Peyer's patch (tissue), 4 donors: ENCODE measurements around the gene FNDC3A. TPM values are rescaled to one million over a fixed set of nuclear protein-coding genes. Genes with fewer than 3 reads are reported as not detected.

Experiments
- DNase-seq, 3 donors: peaks; one replicate each; pipeline ENCODE4 v3.0.0-alpha.2; 2017 to 2019
- H3K27ac ChIP-seq, 4 donors: fragments of 200-600 bp; sonication (generic); one replicate each; pipeline ENCODE4 v1.5.1; 2016 to 2019
- H3K27me3 ChIP-seq, 2 donors: fragments of 200-600 bp; sonication (generic); one replicate each; pipeline ENCODE4 v1.5.1; 2019
- H3K36me3 ChIP-seq, 3 donors: fragments of 200-600 bp; sonication (generic); one replicate each; pipeline ENCODE4 v1.5.1; 2016 to 2019
- H3K4me1 ChIP-seq, 4 donors: fragments of 200-600 bp; sonication (generic); one replicate each; pipeline ENCODE4 v1.5.1; 2016 to 2019
- H3K4me3 ChIP-seq, 4 donors: fragments of 200-600 bp; sonication (generic); 1 replicate in 3 of 4; 2 replicates in 1 of 4; pipeline ENCODE4 v1.5.1; 2016 to 2019; ENCODE audit warnings: mild to moderate bottlenecking in 1 of 4
- H3K9me3 ChIP-seq, 4 donors: fragments of 200-600 bp; sonication (generic); one replicate each; pipeline ENCODE4 v1.5.1; 2016 to 2019; ENCODE audit warnings: mild to moderate bottlenecking in 1 of 4
- POLR2A ChIP-seq, 2 donors: fragments of 450-650 bp; IDR thresholded peaks; one replicate each; pipeline ENCODE4 v1.5.1; 2017; ENCODE audit warnings: antibody characterized with exemption in 2 of 2, mild to moderate bottlenecking in 2 of 2, moderate library complexity in 2 of 2
- total RNA-seq, 4 donors: library from RNA; depleted of rRNA; stranded (reverse); fragments of >200 nt; gene quantifications; one replicate each; pipeline ENCODE4 v1.1.0, GENCODE V29; 2016
- TF ChIP-seq, protein P1 (sequence below), 6 experiments: fragments of 450-650 bp in 4 of 6; fragments of 200-600 bp in 2 of 6; sonication (generic) in 1 of 6; IDR thresholded peaks; one replicate each; pipeline ENCODE4 v1.5.1; 2017 to 2019; ENCODE audit warnings: antibody characterized with exemption in 6 of 6, mild to moderate bottlenecking in 3 of 6, moderate library complexity in 1 of 6

The FNDC3A gene
- total RNA-seq, 4 donors from 2014 or later = 40.4 to 75.0 (median 52.6) TPM

GRCh38 chr13:49082653-49083536 is 107.2 kb downstream of the FNDC3A start:
- H3K9me3 ChIP-seq = no peaks in the 10 kb centered on the region
- no peaks in the 10 kb centered on the region for H3K4me1 ChIP-seq
- H3K27me3 ChIP-seq = no peaks in the 10 kb centered on the region
- no peaks in the 10 kb centered on the region for H3K36me3 ChIP-seq
- DNase-seq = no peak
- H3K4me3 ChIP-seq = no peak overlapping the region
- TF ChIP-seq, protein P1, sequence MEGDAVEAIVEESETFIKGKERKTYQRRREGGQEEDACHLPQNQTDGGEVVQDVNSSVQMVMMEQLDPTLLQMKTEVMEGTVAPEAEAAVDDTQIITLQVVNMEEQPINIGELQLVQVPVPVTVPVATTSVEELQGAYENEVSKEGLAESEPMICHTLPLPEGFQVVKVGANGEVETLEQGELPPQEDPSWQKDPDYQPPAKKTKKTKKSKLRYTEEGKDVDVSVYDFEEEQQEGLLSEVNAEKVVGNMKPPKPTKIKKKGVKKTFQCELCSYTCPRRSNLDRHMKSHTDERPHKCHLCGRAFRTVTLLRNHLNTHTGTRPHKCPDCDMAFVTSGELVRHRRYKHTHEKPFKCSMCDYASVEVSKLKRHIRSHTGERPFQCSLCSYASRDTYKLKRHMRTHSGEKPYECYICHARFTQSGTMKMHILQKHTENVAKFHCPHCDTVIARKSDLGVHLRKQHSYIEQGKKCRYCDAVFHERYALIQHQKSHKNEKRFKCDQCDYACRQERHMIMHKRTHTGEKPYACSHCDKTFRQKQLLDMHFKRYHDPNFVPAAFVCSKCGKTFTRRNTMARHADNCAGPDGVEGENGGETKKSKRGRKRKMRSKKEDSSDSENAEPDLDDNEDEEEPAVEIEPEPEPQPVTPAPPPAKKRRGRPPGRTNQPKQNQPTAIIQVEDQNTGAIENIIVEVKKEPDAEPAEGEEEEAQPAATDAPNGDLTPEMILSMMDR (IDR thresholded peaks at IDR 0.05) = no peak
- TF ChIP-seq POLR2A (IDR thresholded peaks at IDR 0.05) = no peak
- no peak overlapping the region for H3K27ac ChIP-seq

GRCh38 chr13:49084961-49085360 is 109.2 kb downstream of the FNDC3A start:
- no peak overlapping the region for H3K4me3 ChIP-seq
- no peaks in the 10 kb centered on the region for H3K27me3 ChIP-seq
- no peaks in the 10 kb centered on the region for H3K36me3 ChIP-seq
- H3K4me1 ChIP-seq = no peaks in the 10 kb centered on the region
- H3K27ac ChIP-seq = no peak overlapping the region
- DNase-seq = no peak
- no peaks in the 10 kb centered on the region for H3K9me3 ChIP-seq
- TF ChIP-seq, protein P1 (IDR thresholded peaks at IDR 0.05) = no peak
- no peak for TF ChIP-seq POLR2A (IDR thresholded peaks at IDR 0.05)

GRCh38 chr13:49086722-49087121 is 111.0 kb downstream of the FNDC3A start:
- DNase-seq = no peak
- no peak overlapping the region for H3K4me3 ChIP-seq
- TF ChIP-seq, protein P1 (IDR thresholded peaks at IDR 0.05) = no peak
- TF ChIP-seq POLR2A (IDR thresholded peaks at IDR 0.05) = no peak
- no peaks in the 10 kb centered on the region for H3K4me1 ChIP-seq
- H3K36me3 ChIP-seq = no peaks in the 10 kb centered on the region
- no peaks in the 10 kb centered on the region for H3K27me3 ChIP-seq
- H3K9me3 ChIP-seq = no peaks in the 10 kb centered on the region
- H3K27ac ChIP-seq = no peak overlapping the region

DNA sequence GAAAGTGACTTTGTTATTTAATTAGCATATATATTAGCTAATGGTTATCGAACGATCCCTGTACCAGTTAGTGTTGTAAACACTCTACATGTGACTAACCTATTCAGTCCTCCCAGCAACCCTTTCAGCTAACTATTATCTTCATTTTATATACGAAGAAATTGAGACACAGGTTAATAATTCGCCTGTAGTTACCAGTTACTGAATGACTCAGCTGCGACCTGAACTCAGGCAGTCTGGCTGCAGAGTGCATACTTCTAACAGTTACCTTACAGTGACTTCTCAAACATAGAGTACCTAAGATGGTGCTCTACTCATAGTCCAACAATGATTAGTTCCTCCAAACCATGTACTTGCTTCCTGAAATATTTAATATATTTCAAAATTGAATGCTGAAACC is 117.7 kb downstream of the FNDC3A start:
- Histone ChIP-seq H3K4me1 (peaks cover 0 to 8% (median 0%) of the 10 kb centered on the region in 4 donors), H3K4me3 (no peak overlapping the region), H3K27ac (no peak overlapping the region), H3K36me3 (no peaks in the 10 kb centered on the region), H3K27me3 (no peaks in the 10 kb centered on the region), H3K9me3 (no peaks in the 10 kb centered on the region)
- no peak for TF ChIP-seq POLR2A (IDR thresholded peaks at IDR 0.05)
- TF ChIP-seq, protein P1 (IDR thresholded peaks at IDR 0.05) = no peak
- DNase-seq = no peak

GRCh38 chr13:49097374-49097773 is 121.7 kb downstream of the FNDC3A start:
- Histone ChIP-seq H3K9me3 (no peaks in the 10 kb centered on the region), H3K27ac (peak overlapping the region in 1 of 4 donors; percentile 70), H3K27me3 (no peaks in the 10 kb centered on the region), H3K4me3 (no peak overlapping the region), H3K4me1 (peaks cover 0 to 15% (median 0%) of the 10 kb centered on the region in 4 donors), H3K36me3 (no peaks in the 10 kb centered on the region)
- no peak for DNase-seq
- TF ChIP-seq, protein P1 (IDR thresholded peaks at IDR 0.05) = no peak
- no peak for TF ChIP-seq POLR2A (IDR thresholded peaks at IDR 0.05)
